ENCODE measurements around the gene SUSD4.
"Not testable (repeated sequence)": the region's sequence is repeated elsewhere in the genome, so short reads cannot be mapped to it uniquely, and the experiment has no call there.

The SUSD4 gene

GRCh38 chr1:223363856-223364684 lies at the start of gene SUSD4:
Gene SUSD4, minus strand, starts transcription at chr1:223364176. Its CDS starts 751 bp downstream, at chr1:223363425.
- DNase-seq: peak; percentile 27 to 78 (median 64)

DNA sequence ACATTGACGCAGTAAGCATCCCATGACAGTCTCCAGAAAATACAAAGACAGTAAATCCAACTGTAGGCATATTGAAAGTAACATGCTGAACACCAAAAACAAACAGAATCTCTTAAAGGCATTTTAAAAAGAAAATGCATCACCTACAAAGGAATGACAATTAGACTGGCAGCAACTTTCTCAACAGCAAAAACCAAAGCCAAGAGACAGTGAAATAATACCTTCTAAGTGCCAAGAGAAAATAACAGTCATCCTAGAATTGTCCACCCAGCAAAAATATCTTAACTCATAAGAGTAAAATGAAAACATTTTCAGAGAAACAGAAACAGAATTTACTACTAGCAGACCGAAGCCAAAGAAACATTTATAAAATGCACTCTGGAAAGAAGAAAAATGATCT lies 49.2 kb upstream of the SUSD4 start:
- DNase-seq: no peak

DNA sequence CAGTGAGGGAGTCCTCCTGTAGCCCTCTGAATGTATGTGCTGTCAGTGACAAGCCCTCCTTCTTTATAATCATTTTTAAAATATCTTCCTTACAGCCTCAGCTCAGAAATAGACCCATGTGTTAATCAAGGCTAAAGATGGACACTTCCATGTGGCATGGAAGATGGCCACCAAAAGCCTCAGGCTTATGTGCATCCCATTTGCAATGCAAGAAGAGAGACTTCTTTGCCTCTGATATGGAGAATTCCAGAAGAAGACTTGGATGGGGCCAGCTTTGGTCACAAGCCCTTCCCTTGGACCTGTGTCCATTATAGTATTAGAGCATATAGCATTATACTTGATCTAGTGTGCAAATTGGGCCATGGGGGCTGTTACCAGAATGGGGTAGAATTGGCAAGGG lies 47.7 kb upstream of the SUSD4 start:
- no peak for DNase-seq

GRCh38 chr1:223411309-223411708 lies 47.3 kb upstream of the SUSD4 start:
- DNase-seq: no peak

DNA sequence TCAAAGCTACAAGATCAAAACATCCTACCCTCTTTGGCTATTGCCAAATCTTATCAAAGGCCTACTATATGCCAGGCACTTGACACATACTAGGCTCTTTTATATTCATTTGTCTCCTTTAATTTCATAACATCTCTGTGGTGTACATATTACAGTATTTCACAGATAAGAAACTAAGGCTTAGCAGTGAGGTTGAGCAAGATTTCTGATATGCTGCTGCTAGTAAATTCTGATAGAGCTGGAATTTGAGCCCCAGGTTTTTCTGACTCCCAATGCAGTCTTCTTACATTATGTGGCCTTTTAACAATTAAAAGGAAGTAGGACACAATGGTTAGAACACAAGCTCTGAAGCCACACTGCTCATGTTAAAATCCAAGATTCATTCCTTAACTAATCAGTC lies 46.1 kb upstream of the SUSD4 start:
- no peak for DNase-seq

DNA sequence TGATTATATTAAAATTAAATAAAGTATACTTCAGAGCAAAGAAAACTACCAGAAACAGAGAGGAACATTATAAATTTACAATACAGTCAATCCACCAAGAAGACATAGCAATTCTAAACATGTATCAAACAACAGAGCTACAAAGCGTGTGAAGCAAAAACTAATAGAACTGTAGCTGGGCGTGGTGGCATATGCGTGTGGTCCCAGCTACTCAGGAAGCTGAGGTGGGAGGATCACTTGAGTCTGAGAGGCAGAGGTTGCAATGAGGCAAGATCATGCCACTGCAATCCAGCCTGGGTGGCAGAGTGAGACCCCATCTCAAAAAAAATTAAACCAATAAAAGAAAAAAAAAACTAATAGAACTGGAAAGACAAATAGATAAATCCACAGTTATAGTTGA lies 41.5 kb upstream of the SUSD4 start:
- DNase-seq: no peak

DNA sequence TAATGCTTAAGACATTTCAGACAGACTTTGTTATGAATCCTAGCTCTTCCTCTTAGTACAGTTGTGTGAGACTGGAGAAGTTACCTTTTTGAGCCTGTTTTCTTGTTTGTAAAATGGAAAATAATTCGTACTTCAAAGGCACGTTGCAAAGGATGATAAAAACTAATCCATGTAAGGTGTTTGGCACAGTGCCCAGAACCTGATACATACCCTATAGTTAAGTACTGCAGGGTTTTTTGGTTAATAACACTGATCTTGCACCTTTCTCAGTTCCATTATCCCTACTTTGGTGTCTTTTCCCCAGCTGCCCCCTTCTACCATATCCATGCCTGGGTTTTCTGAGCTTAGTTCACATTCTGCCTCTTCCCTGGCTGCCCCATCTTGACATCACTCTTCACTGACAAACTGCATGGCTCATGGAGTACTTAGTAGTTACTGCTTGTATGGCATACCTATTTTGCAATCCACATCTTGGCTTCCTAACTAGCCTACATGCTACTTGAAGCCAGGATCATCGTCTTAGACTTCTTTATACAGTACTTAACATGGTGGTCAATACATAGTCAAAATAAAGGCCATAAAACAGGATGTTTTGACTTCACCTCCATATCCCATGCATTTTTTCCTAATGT lies 39.3 kb upstream of the SUSD4 start:
- DNase-seq: no peak

GRCh38 chr1:223402790-223403142 lies 38.8 kb upstream of the SUSD4 start:
- DNase-seq: no peak

DNA sequence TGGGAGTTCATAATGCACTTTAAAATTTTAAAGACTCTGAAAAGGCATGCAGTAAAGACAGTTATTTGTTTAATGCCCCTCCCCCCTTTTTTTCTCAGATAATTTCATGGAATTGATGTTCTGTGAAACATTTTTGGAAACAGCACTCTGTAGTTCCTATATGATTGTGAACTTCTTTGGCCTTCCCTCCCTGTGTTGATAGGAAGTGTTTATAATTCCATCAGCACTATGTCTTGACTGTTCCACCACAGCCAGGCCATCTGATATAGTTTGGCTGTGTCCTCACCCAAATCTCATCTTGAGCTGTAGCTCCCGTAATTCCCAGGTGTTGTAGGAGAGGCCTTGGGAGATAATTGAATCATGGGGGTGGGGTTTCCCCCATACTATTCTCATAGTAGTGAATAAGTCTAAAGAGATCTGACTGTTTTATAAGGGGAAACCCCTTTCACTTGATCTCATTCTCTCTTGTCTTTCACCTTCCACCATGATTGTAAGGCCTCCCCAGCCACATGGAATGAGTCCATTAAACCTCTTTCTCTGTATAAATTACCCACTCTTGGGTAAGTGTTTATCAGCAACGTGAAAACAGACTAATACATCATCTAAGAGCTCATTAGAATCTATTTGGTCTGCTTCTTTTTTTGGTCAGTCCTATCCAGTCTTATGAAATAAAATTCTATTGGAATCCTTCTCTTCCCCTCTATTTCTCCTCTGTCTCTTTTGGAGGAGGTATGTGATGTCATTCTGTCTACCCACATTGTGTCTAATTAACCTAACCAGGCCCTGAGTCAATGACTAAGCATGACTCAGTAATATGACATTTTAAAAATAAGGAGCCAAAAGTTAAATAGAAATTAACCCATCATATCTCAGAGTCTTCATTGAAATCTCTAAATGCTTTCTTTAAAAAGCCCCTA lies 38.2 kb upstream of the SUSD4 start:
- no peak for DNase-seq

DNA sequence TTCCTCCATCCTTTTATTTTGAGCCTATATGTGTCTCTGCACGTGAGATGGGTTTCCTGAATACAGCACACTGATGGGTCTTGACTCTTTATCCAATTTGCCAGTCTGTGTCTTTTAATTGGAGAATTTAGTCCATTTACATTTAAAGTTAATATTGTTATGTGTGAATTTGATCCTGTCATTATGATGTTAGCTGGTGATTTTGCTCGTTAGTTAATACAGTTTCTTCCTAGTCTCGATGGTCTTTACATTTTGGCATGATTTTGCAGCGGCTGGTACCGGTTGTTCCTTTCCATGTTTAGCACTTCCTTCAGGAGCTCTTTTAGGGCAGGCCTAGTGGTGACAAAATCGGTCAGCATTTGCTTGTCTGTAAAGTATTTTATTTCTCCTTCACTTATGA lies 35.4 kb upstream of the SUSD4 start:
- DNase-seq: not testable (repeated sequence)

- no peak for DNase-seq
These were observed 30.7 kb upstream of the SUSD4 start for GRCh38 chr1:223394706-223395105.

- DNase-seq: no peak
These were observed 30.3 kb upstream of the SUSD4 start for GRCh38 chr1:223394242-223394641.

- DNase-seq: no peak
These were observed 29.6 kb upstream of the SUSD4 start, which contains the start of gene CCDC185 for GRCh38 chr1:223393275-223394214. Gene CCDC185, plus strand, starts transcription at chr1:223393415. Its CDS starts 61 bp downstream, at chr1:223393476.

DNA sequence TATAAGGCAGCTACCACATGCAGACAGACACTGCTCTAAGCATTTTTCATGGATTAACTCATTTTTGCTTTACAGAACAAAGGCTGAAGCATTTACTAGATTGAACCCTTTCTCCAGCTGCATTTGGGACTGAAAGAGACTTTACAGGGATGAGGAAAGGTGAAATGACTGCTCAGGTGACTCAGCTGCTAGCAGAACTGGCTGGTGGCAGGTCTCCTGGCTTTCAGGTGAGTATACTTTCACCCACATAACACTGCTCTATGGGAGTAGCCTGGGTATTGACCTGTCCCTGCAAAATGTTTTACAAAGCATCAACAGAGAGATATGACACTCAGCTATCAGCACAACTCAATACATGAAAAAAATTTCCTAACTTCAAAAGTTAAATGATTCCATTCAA lies 26.6 kb upstream of the SUSD4 start:
- DNase-seq: no peak

DNA sequence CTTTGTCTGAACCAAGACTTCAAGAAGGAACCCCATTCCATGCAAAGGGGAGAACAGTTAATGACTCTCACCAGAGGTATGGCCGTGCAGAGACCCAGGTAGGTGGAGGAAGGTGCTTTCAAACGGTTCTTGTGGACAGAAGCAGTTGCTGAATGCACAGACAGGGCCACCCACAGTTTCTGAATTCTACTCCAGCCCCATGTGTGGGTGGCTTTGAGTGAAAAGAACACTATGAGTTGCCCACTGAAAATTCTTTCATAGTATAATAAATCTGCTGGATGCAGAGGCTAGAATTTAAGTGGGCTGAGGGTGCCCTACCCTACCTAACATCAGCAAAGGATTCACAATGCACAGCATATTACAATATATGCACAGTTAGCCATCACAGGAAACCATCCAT lies 22.0 kb upstream of the SUSD4 start:
- DNase-seq: no peak

DNA sequence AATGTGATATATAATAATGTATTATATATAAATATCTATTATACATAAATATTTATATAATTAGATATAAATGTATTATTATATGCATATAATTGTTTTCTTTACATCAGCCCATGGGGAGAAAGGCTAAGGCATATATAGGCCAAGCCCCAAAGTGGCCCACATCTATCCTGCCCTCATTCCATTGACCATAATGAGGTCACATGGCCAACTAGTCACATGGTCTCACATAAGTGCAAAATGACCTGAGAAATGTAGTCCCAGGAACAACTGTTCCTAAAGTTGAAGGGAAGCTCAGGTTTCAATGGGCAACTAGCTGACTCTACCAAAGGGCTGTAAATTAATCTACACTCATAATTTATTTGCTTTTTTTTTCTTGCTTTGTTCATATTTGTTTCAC lies 14.8 kb upstream of the SUSD4 start:
- DNase-seq: no peak

GRCh38 chr1:223374064-223374610 lies 10.2 kb upstream of the SUSD4 start:
- no peak for DNase-seq

- DNase-seq: no peak
These were observed 858 bp upstream of the SUSD4 start for GRCh38 chr1:223364685-223365382.

DNA sequence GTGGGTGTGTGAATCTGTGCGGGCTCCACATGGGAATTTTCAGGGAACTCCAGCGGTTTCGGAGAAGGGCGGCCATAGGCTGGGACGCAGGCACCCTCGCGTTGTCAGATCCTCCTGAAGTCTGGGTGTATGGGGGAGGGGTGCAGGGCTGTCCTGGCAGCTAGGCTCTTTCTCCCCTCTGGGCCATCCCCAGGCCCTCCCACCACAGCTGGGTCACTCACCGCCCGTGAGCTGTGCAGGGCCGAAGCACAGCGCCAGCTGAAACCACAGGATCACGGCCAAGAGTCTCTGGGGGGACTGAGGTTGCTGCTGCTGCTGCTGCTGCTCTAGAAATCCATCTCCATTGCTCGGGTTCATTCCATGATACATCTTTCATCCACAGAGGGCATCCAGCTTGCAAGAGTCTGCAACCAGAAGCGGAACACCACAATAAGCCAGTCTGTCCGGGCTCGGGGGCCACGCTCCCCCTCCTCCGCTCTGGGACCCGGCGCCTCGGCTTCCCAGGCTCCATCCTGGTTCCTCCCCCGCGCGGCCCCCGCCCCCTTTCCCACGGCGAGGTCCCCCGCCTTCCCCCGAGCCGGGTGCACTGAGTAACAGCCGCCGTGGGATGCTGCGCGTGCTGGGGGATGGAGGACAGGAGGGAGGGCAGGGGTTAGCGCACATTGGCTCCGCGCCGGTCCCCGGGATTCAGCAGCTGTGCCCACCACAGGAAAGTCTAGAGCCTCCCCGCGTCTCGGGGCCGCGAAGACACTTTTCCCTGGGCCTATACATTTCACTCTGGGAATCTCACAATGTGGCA lies 720 bp downstream of the SUSD4 start:
- DNase-seq: peak in 1 of 4 experiments; percentile 7

GRCh38 chr1:223358826-223359225 lies 5.2 kb downstream of the SUSD4 start:
- no peak for DNase-seq

Data from activated naive CD4-positive, alpha-beta T cell (primary cell).